Suprapubic skin (tissue), 4 donors: ENCODE data around the gene UBASH3A. TPM values are rescaled to one million over a fixed set of nuclear protein-coding genes. Genes with fewer than 3 reads are reported as not detected.

Experiments
- DNase-seq, 2 donors: peaks; one replicate each; pipeline ENCODE4 v3.0.0-alpha.2; 2019; ENCODE audit warnings: low spot score in 2 of 2
- H3K27ac ChIP-seq: fragments of 200-600 bp; sonication (generic); one replicate; pipeline ENCODE4 v1.5.1; 2019
- H3K27me3 ChIP-seq: fragments of 200-600 bp; sonication (generic); one replicate; pipeline ENCODE4 v1.5.1; 2019
- H3K36me3 ChIP-seq: fragments of 200-600 bp; sonication (generic); one replicate; pipeline ENCODE4 v1.5.1; 2019
- H3K4me1 ChIP-seq: fragments of 200-600 bp; sonication (generic); one replicate; pipeline ENCODE4 v1.5.1; 2019
- H3K4me3 ChIP-seq: fragments of 200-600 bp; sonication (generic); one replicate; pipeline ENCODE4 v1.5.1; 2019; ENCODE audit warnings: mild to moderate bottlenecking
- H3K9me3 ChIP-seq: fragments of 200-600 bp; sonication (generic); one replicate; pipeline ENCODE4 v1.5.1; 2019
- CTCF ChIP-seq, 2 donors: fragments of 200-600 bp in 1 of 2; fragments of 450-650 bp in 1 of 2; sonication (generic) in 1 of 2; IDR thresholded peaks; one replicate each; pipeline ENCODE4 v1.5.1; 2016 to 2019; ENCODE audit warnings: antibody characterized with exemption in 2 of 2, mild to moderate bottlenecking in 1 of 2, moderate library complexity in 1 of 2
- EP300 ChIP-seq: sonication (generic); formaldehyde crosslinking; IDR thresholded peaks from one replicate; pipeline ENCODE4 v1.6.1; 2017; ENCODE audit warnings: antibody characterized with exemption
- POLR2A ChIP-seq, 2 donors: fragments of 450-650 bp; IDR thresholded peaks; one replicate each; pipeline ENCODE4 v1.6.1; 2017; ENCODE audit warnings: antibody characterized with exemption in 2 of 2, mild to moderate bottlenecking in 2 of 2, moderate library complexity in 2 of 2
- POLR2AphosphoS5 ChIP-seq, 3 donors: sonication (generic); formaldehyde crosslinking; IDR thresholded peaks; one replicate each; pipeline ENCODE4 v1.6.1; 2017; ENCODE audit warnings: antibody characterized with exemption in 3 of 3
- WGBS: methylation state at CpG from one replicate; pipeline ENCODE4 v1.1.5; 2018; 5-methylcytosine and 5-hydroxymethylcytosine counted together
- total RNA-seq, 4 donors: library from RNA; depleted of rRNA; stranded (reverse); fragments of >200 nt; gene quantifications; one replicate each; pipeline ENCODE4 v1.1.0, GENCODE V29; 2016

Gene UBASH3A
- total RNA-seq, 4 donors from 2014 or later: 0.36 to 1.0 (median 0.47) TPM; not detected in 1

- no peaks in the 10 kb centered on the region for H3K36me3 ChIP-seq
These were observed 92.6 kb downstream of the UBASH3A start, which contains the start of gene RSPH1 for GRCh38 chr21:42496120-42496838. Gene RSPH1 (minus strand): TSS chr21:42496224. CDS start chr21:42496186, 38 bp downstream.

GRCh38 chr21:42496839-42497202 lies 93.1 kb downstream of the UBASH3A start:
- Histone ChIP-seq H3K27ac (peak overlapping the region; percentile 80), H3K27me3 (no peaks in the 10 kb centered on the region), H3K4me3 (peak overlapping the region; percentile 70), H3K36me3 (no peaks in the 10 kb centered on the region), H3K9me3 (no peaks in the 10 kb centered on the region), H3K4me1 (peaks cover 17% of the 10 kb centered on the region)
- 17% methylated on average over 19 of the region's 19 CpGs for WGBS
- peak in 1 of 2 donors; percentile 79 for DNase-seq
- TF ChIP-seq POLR2AphosphoS5 (IDR thresholded peaks at IDR 0.05) (no peak), POLR2A (IDR thresholded peaks at IDR 0.05) (no peak), CTCF (IDR thresholded peaks at IDR 0.05) (no peak)

More at GRCh38 chr21:42496120-42496838, 92.6 kb downstream of the UBASH3A start, which contains the start of gene RSPH1:
- TF ChIP-seq CTCF (IDR thresholded peaks at IDR 0.05): no peak
- TF ChIP-seq EP300: no peak
- TF ChIP-seq POLR2A (IDR thresholded peaks at IDR 0.05): peak in 1 of 2 donors; percentile 59
- peak in 1 of 3 donors; percentile 85 for TF ChIP-seq POLR2AphosphoS5 (IDR thresholded peaks at IDR 0.05)
- H3K4me3 ChIP-seq: peak within 1 kb of the TSS; percentile 70
- H3K9me3 ChIP-seq: no peaks in the 10 kb centered on the region
- H3K27me3 ChIP-seq: no peaks in the 10 kb centered on the region
- H3K27ac ChIP-seq: peak within 1 kb of the TSS; percentile 80
- peak; percentile 100 for DNase-seq
- 0% methylated on average over 10 of the region's 58 CpGs for WGBS
- H3K4me1 ChIP-seq: peaks cover 17% of the 10 kb centered on the region

Other genes with a start within 250 kb of the UBASH3A start
- gene ABCG1, start 184.8 kb upstream of the UBASH3A start, total RNA-seq: 10 to 100 TPM; 32.0 to 54.0 (median 35.2) TPM
- 1 to 10 TPM in 3 of 4 donors, not detected in 1; 1.9 to 8.0 (median 5.5) TPM for gene TFF3, start 88.5 kb upstream of the UBASH3A start, total RNA-seq
- gene TFF2, start 52.9 kb upstream of the UBASH3A start, total RNA-seq: not detected
- not detected for gene TFF1, start 37.4 kb upstream of the UBASH3A start, total RNA-seq
- 1 to 10 TPM in 2 of 4 donors, under 1 TPM in 1, not detected in 1; 0.34 to 1.6 (median 1.0) TPM for gene TMPRSS3, start 7.8 kb upstream of the UBASH3A start, total RNA-seq
- gene RSPH1, start 92.3 kb downstream of the UBASH3A start, total RNA-seq: 1 to 10 TPM in 3 of 4 donors, under 1 TPM in 1; 0.81 to 3.2 (median 2.0) TPM
- gene SLC37A1, start 110.0 kb downstream of the UBASH3A start, total RNA-seq: 10 to 100 TPM; 10.2 to 23.1 (median 19.6) TPM
- gene PDE9A, start 249.7 kb downstream of the UBASH3A start, total RNA-seq: 10 to 100 TPM in 1 of 4 donors, 1 to 10 TPM in 3; 4.5 to 12.0 (median 7.1) TPM